Upper lobe of left lung (tissue), 6 donors: ENCODE data around the gene DPP10. TPM values are rescaled to one million over a fixed set of nuclear protein-coding genes. Genes with fewer than 3 reads are reported as not detected.

Experiments
- ATAC-seq, 2 donors: fragments of 200-7000 bp; cut with Tn5 transposase; one replicate each; pipeline ENCODE4 v1.9.1; 2022; ENCODE audit warnings: mild to moderate bottlenecking in 2 of 2, moderate library complexity in 2 of 2; ENCODE audit not compliant: low FRiP score in 2 of 2
- DNase-seq, 2 donors: peaks; one replicate each; pipeline ENCODE4 v3.0.0-alpha.2; 2019 to 2020
- H3K27ac ChIP-seq, 4 donors: fragments of 200-600 bp; sonication (generic); one replicate each; pipeline ENCODE4 v1.5.1; 2016 to 2019
- H3K27me3 ChIP-seq, 4 donors: fragments of 200-600 bp; sonication (generic); one replicate each; pipeline ENCODE4 v1.5.1; 2017 to 2019
- H3K36me3 ChIP-seq, 4 donors: fragments of 200-600 bp; sonication (generic); one replicate each; pipeline ENCODE4 v1.5.1; 2016 to 2019
- H3K4me1 ChIP-seq, 4 donors: fragments of 200-600 bp; sonication (generic); one replicate each; pipeline ENCODE4 v1.5.1; 2018 to 2019
- H3K4me3 ChIP-seq, 4 donors: fragments of 200-600 bp; sonication (generic); one replicate each; pipeline ENCODE4 v1.5.1; 2017 to 2019; ENCODE audit warnings: mild to moderate bottlenecking in 2 of 4, moderate library complexity in 1 of 4
- H3K9me3 ChIP-seq, 4 donors: fragments of 200-600 bp; sonication (generic); one replicate each; pipeline ENCODE4 v1.5.1; 2018 to 2019
- CTCF ChIP-seq, 6 experiments: fragments of 450-650 bp in 4 of 6; fragments of 200-600 bp in 2 of 6; sonication (generic) in 2 of 6; IDR thresholded peaks; one replicate each; pipeline ENCODE4 v1.5.1; 2016 to 2019; ENCODE audit warnings: antibody characterized with exemption in 6 of 6
- EP300 ChIP-seq, 4 donors: sonication (generic); formaldehyde crosslinking; IDR thresholded peaks; one replicate each; pipeline ENCODE4 v1.5.1; 2017; ENCODE audit warnings: antibody characterized with exemption in 4 of 4, control low read depth in 2 of 4
- POLR2A ChIP-seq, 4 donors: fragments of 450-650 bp; IDR thresholded peaks; one replicate each; pipeline ENCODE4 v1.5.1; 2016 to 2017; ENCODE audit warnings: antibody characterized with exemption in 4 of 4, mild to moderate bottlenecking in 2 of 4
- POLR2AphosphoS5 ChIP-seq, 2 donors: sonication (generic); formaldehyde crosslinking; IDR thresholded peaks; one replicate each; pipeline ENCODE4 v1.5.1; 2017; ENCODE audit warnings: antibody characterized with exemption in 2 of 2
- WGBS, 2 donors: methylation state at CpG; one replicate each; pipeline ENCODE4 v1.1.5; 2017 to 2018; 5-methylcytosine and 5-hydroxymethylcytosine counted together
- total RNA-seq, 6 donors: library from RNA; depleted of rRNA in 4 of 6; stranded (reverse); fragments of >200 nt in 4 of 6; gene quantifications; one replicate each; pipeline versions ENCODE4 v1.1.0 to v1.2.1, GENCODE V29; 2016 to 2021
- donor health status: DM: no; HTN: no; CAD: no; lungs with moderate emphysema.
- donor health status: DM: no; HTN: yes; CAD: no; lungs with severe emphysema.

DPP10 gene
- total RNA-seq, 6 donors from 2014 or later, result 0.46 to 1.7 (median 0.77) TPM; not detected in 2

- DNase-seq (no peak), ATAC-seq (no peak)
- 58 to 73% methylated on average over 4 of the region's 4 CpGs for WGBS, 2 donors
- no peak for TF ChIP-seq POLR2A (IDR thresholded peaks at IDR 0.05)
- TF ChIP-seq POLR2AphosphoS5 (IDR thresholded peaks at IDR 0.05), result no peak
- TF ChIP-seq CTCF (IDR thresholded peaks at IDR 0.05), result no peak
- no peak for TF ChIP-seq EP300 (IDR thresholded peaks at IDR 0.05)
- Histone ChIP-seq H3K4me1 (no peaks in the 10 kb centered on the region), H3K27me3 (no peaks in the 10 kb centered on the region), H3K27ac (no peak overlapping the region), H3K36me3 (no peaks in the 10 kb centered on the region), H3K9me3 (no peaks in the 10 kb centered on the region), H3K4me3 (no peak overlapping the region)
Observed at GRCh38 chr2:114651933-114652332, 209.5 kb downstream of the DPP10 start.

- no peak overlapping the region for H3K4me3 ChIP-seq
- no peak overlapping the region for H3K27ac ChIP-seq
- peaks cover 0 to 6% (median 0%) of the 10 kb centered on the region in 4 donors for H3K4me1 ChIP-seq
- H3K36me3 ChIP-seq, result no peaks in the 10 kb centered on the region
- no peak for TF ChIP-seq EP300 (IDR thresholded peaks at IDR 0.05)
- no peak for TF ChIP-seq POLR2AphosphoS5 (IDR thresholded peaks at IDR 0.05)
- no peak for TF ChIP-seq CTCF (IDR thresholded peaks at IDR 0.05)
- no peak for TF ChIP-seq POLR2A (IDR thresholded peaks at IDR 0.05)
- ATAC-seq (no peak), DNase-seq (no peak)
- H3K9me3 ChIP-seq, result no peaks in the 10 kb centered on the region
- 56 to 57% methylated on average over 2 of the region's 2 CpGs for WGBS, 2 donors
- no peaks in the 10 kb centered on the region for H3K27me3 ChIP-seq
Observed at GRCh38 chr2:114659880-114660279, 217.4 kb downstream of the DPP10 start.

- DNase-seq (peak; percentile 51 to 83), ATAC-seq (peak; percentile 79 to 82)
- Histone ChIP-seq H3K9me3 (no peaks in the 10 kb centered on the region), H3K27me3 (no peaks in the 10 kb centered on the region), H3K4me1 (peaks cover 0 to 6% (median 0%) of the 10 kb centered on the region in 4 donors), H3K36me3 (no peaks in the 10 kb centered on the region), H3K27ac (no peak overlapping the region), H3K4me3 (peak overlapping the region; percentile 27 to 65 (median 58))
- WGBS, 2 donors, result 21 to 26% methylated on average over 36 to 64 of the region's 67 CpGs
- TF ChIP-seq POLR2A (IDR thresholded peaks at IDR 0.05), result peak in 1 of 4 donors; percentile 12
- no peak for TF ChIP-seq CTCF (IDR thresholded peaks at IDR 0.05)
Observed at GRCh38 chr2:114661971-114662939, 219.8 kb downstream of the DPP10 start.

GRCh38 chr2:114668415-114668814, 226.0 kb downstream of the DPP10 start:
- no peaks in the 10 kb centered on the region for H3K27me3 ChIP-seq
- no peak for DNase-seq
- H3K36me3 ChIP-seq, result no peaks in the 10 kb centered on the region
- H3K4me1 ChIP-seq, result no peaks in the 10 kb centered on the region
- no peak overlapping the region for H3K27ac ChIP-seq
- no peak for TF ChIP-seq POLR2AphosphoS5 (IDR thresholded peaks at IDR 0.05)
- no peak for TF ChIP-seq POLR2A (IDR thresholded peaks at IDR 0.05)
- TF ChIP-seq CTCF (IDR thresholded peaks at IDR 0.05), result no peak
- no peaks in the 10 kb centered on the region for H3K9me3 ChIP-seq
- no peak for ATAC-seq
- no peak overlapping the region for H3K4me3 ChIP-seq

GRCh38 chr2:114683251-114683650, 240.8 kb downstream of the DPP10 start:
- H3K36me3 ChIP-seq, result no peaks in the 10 kb centered on the region
- TF ChIP-seq EP300 (IDR thresholded peaks at IDR 0.05) (no peak), POLR2AphosphoS5 (IDR thresholded peaks at IDR 0.05) (no peak), POLR2A (IDR thresholded peaks at IDR 0.05) (no peak), CTCF (IDR thresholded peaks at IDR 0.05) (no peak)
- no peak overlapping the region for H3K27ac ChIP-seq
- 95 to 96% methylated on average over 1 of the region's 1 CpG for WGBS, 2 donors
- no peaks in the 10 kb centered on the region for H3K9me3 ChIP-seq
- no peak overlapping the region for H3K4me3 ChIP-seq
- ATAC-seq, result no peak
- DNase-seq, result no peak
- H3K4me1 ChIP-seq, result no peaks in the 10 kb centered on the region
- H3K27me3 ChIP-seq, result no peaks in the 10 kb centered on the region
